H9 (cell line): ENCODE results near the gene UBAP1. TPM values are rescaled to one million over a fixed set of nuclear protein-coding genes. Genes with fewer than 3 reads are reported as not detected.

ENCODE experiments used
- DNase-seq: peaks from one replicate; pipeline ENCODE4 v3.0.0-alpha.2; 2017
- H2AFZ ChIP-seq: one replicate; pipeline ENCODE4 v1.6.1; 2013; ENCODE audit warnings: mild to moderate bottlenecking, low read length, control low read depth, moderate library complexity
- H2AK5ac ChIP-seq: 2 replicates; pipeline ENCODE4 v1.6.1; 2013; ENCODE audit warnings: low read length, control low read depth, mixed read lengths; ENCODE audit not compliant: insufficient read length
- H2BK120ac ChIP-seq: one replicate; pipeline ENCODE4 v1.6.1; 2013; ENCODE audit warnings: low read depth, mild to moderate bottlenecking, low read length, control low read depth, inconsistent platforms; ENCODE audit not compliant: poor library complexity, severe bottlenecking
- H2BK12ac ChIP-seq: 2 replicates; pipeline ENCODE4 v1.6.1; 2013; ENCODE audit warnings: low read length, control low read depth, mixed read lengths, low read depth; ENCODE audit not compliant: insufficient read length
- H2BK15ac ChIP-seq: 2 replicates; pipeline ENCODE4 v1.6.1; 2013; ENCODE audit warnings: low read depth, low read length, control low read depth
- H2BK20ac ChIP-seq: one replicate; pipeline ENCODE4 v1.6.1; 2013; ENCODE audit warnings: low read depth, mild to moderate bottlenecking, low read length, control low read depth, inconsistent platforms; ENCODE audit not compliant: poor library complexity, severe bottlenecking
- H2BK5ac ChIP-seq: 2 replicates; pipeline ENCODE4 v1.6.1; 2013; ENCODE audit warnings: low read length, control low read depth, mixed read lengths; ENCODE audit not compliant: insufficient read length
- H3K14ac ChIP-seq: 2 replicates; pipeline ENCODE4 v1.6.1; 2013; ENCODE audit warnings: low read length, control low read depth; ENCODE audit not compliant: insufficient read depth
- H3K18ac ChIP-seq: 2 replicates; pipeline ENCODE4 v1.6.1; 2013; ENCODE audit warnings: low read depth, mild to moderate bottlenecking, mixed read lengths, low read length, control low read depth; ENCODE audit not compliant: insufficient read length
- H3K23ac ChIP-seq: 2 replicates; pipeline ENCODE4 v1.6.1; 2013; ENCODE audit warnings: low read length, control low read depth, mixed read lengths, low read depth; ENCODE audit not compliant: insufficient read length
- H3K23me2 ChIP-seq: 2 replicates; pipeline ENCODE4 v1.6.1; 2013; ENCODE audit warnings: low read depth, mild to moderate bottlenecking, mixed read lengths, low read length, control low read depth; ENCODE audit not compliant: insufficient read length, poor library complexity, severe bottlenecking
- H3K27ac ChIP-seq: 2 replicates; pipeline ENCODE4 v1.5.1; 2013; ENCODE audit warnings: low read length, control low read depth, mixed read lengths, low read depth; ENCODE audit not compliant: insufficient read length
- H3K27me3 ChIP-seq: 2 replicates; pipeline ENCODE4 v1.6.1; 2013; ENCODE audit warnings: low read length, control low read depth, inconsistent platforms; ENCODE audit not compliant: insufficient read depth
- H3K4ac ChIP-seq: 2 replicates; pipeline ENCODE4 v1.6.1; 2013; ENCODE audit warnings: low read depth, mild to moderate bottlenecking, control low read depth, inconsistent platforms, low read length, moderate library complexity
- H3K4me1 ChIP-seq: 2 replicates; pipeline ENCODE4 v1.6.1; 2013; ENCODE audit warnings: low read length, control low read depth, inconsistent platforms; ENCODE audit not compliant: insufficient read depth
- H3K4me2 ChIP-seq: 2 replicates; pipeline ENCODE4 v1.6.1; 2013; ENCODE audit warnings: low read length, control low read depth, mixed read lengths; ENCODE audit not compliant: insufficient read length, insufficient read depth
- H3K56ac ChIP-seq: 2 replicates; pipeline ENCODE4 v1.6.1; 2013; ENCODE audit warnings: low read depth, mild to moderate bottlenecking, mixed read lengths, low read length, control low read depth; ENCODE audit not compliant: insufficient read length
- H3K79me1 ChIP-seq: 2 replicates; pipeline ENCODE4 v1.6.1; 2013; ENCODE audit warnings: low read depth, mild to moderate bottlenecking, moderate library complexity, low read length, control low read depth, inconsistent platforms; ENCODE audit not compliant: insufficient read depth, poor library complexity, severe bottlenecking
- H3K79me2 ChIP-seq: 2 replicates; pipeline ENCODE4 v1.6.1; 2013; ENCODE audit warnings: low read length, control low read depth, inconsistent platforms; ENCODE audit not compliant: insufficient read depth
- H3K9ac ChIP-seq: 2 replicates; pipeline ENCODE4 v1.6.1; 2013; ENCODE audit warnings: low read length, control low read depth, mixed read lengths; ENCODE audit not compliant: insufficient read length; ENCODE audit errors: extremely low read depth
- H3K9me3 ChIP-seq: one replicate; pipeline ENCODE4 v1.6.1; 2013; ENCODE audit warnings: low read depth, low read length, inconsistent platforms; ENCODE audit not compliant: control insufficient read depth
- H3T11ph ChIP-seq: one replicate; pipeline ENCODE4 v1.6.1; 2013; ENCODE audit warnings: mild to moderate bottlenecking, low read length, control low read depth, inconsistent platforms
- H4K20me1 ChIP-seq: one replicate; pipeline ENCODE4 v1.6.1; 2013; ENCODE audit not compliant: control insufficient read depth, insufficient read length, insufficient read depth
- H4K5ac ChIP-seq: 2 replicates; pipeline ENCODE4 v1.6.1; 2013; ENCODE audit warnings: low read depth, mild to moderate bottlenecking, mixed read lengths, low read length, control low read depth; ENCODE audit not compliant: insufficient read length
- H4K8ac ChIP-seq: replicated peaks from 2 replicates; pipeline ENCODE4 v1.6.1; 2013; ENCODE audit warnings: low read length, control low read depth, mixed read lengths, low read depth; ENCODE audit not compliant: insufficient read length
- H4K91ac ChIP-seq: 2 replicates; pipeline ENCODE4 v1.6.1; 2013; ENCODE audit warnings: low read depth, mild to moderate bottlenecking, moderate library complexity, mixed read lengths, low read length, control low read depth; ENCODE audit not compliant: insufficient read length
- H3K27ac Mint-ChIP-seq, 3 experiments: 2 replicates in 2 of 3; 3 replicates in 1 of 3; pipeline ENCODE4 v1.8.0; 2020 to 2021; ENCODE audit warnings: mixed read lengths in 3 of 3, mild to moderate bottlenecking in 1 of 3, moderate library complexity in 1 of 3
- H3K27me3 Mint-ChIP-seq: 2 replicates; pipeline ENCODE4 v1.8.0; 2021; ENCODE audit warnings: low read depth, mild to moderate bottlenecking, moderate library complexity, mixed read lengths
- H3K36me3 Mint-ChIP-seq, 3 experiments: 2 replicates in 2 of 3; 3 replicates in 1 of 3; pipeline ENCODE4 v1.8.0; 2020 to 2021; ENCODE audit warnings: low read depth in 3 of 3, mixed read lengths in 3 of 3; ENCODE audit not compliant: insufficient read depth in 1 of 3
- H3K4me1 Mint-ChIP-seq, 2 experiments: 2 replicates each; pipeline ENCODE4 v1.8.0; 2020; ENCODE audit warnings: mixed read lengths in 2 of 2
- H3K4me3 Mint-ChIP-seq, 2 experiments: 2 replicates in 1 of 2; 3 replicates in 1 of 2; pipeline ENCODE4 v1.8.0; 2020 to 2021; ENCODE audit warnings: mild to moderate bottlenecking in 2 of 2, mixed read lengths in 2 of 2, moderate library complexity in 1 of 2
- H3K9me3 Mint-ChIP-seq, 2 experiments: 2 replicates in 1 of 2; 3 replicates in 1 of 2; pipeline ENCODE4 v1.8.0; 2020; ENCODE audit warnings: mild to moderate bottlenecking in 2 of 2, mixed read lengths in 2 of 2, moderate library complexity in 1 of 2
- CTCF ChIP-seq: fragments of 200-600 bp; sonication (generic); conservative IDR thresholded peaks from 3 replicates; pipeline ENCODE4 v1.8.0; 2021; ENCODE audit warnings: antibody characterized with exemption, mild to moderate bottlenecking
- WGBS: extraction: QIAGEN DNeasy Blood & Tissue Kit; methylation state at CpG from one replicate; pipeline ENCODE4 v1.1.7; 2013; ENCODE audit warnings: missing lambda C conversion rate, low lambda C conversion rate, mixed read lengths; ENCODE audit not compliant: insufficient read length; ENCODE audit errors: extremely low coverage; 5-methylcytosine and 5-hydroxymethylcytosine counted together
- total RNA-seq: library from RNA; stranded (reverse); gene quantifications from 2 replicates; pipeline ENCODE4 v1.2.1, GENCODE V29; 2021

UBAP1 gene
- total RNA-seq, 1 experiment from 2014 or later: 32.6 TPM

- DNase-seq: no peak
- H3K79me2 ChIP-seq: no peaks in the 10 kb centered on the region
- no peak overlapping the region for H2BK12ac ChIP-seq
- H3K23ac ChIP-seq: no peak overlapping the region
- H3T11ph ChIP-seq: no peak overlapping the region
- H3K18ac ChIP-seq: no peak overlapping the region
- no peak for TF ChIP-seq CTCF
- no peak overlapping the region for H4K91ac ChIP-seq
- peaks cover 1% of the 10 kb centered on the region; the same call in 1 of the 2 replicates for H3K27me3 Mint-ChIP-seq
- H2BK20ac ChIP-seq: no peak overlapping the region
- H3K4me2 ChIP-seq: no peak overlapping the region
- no peaks in the 10 kb centered on the region for H3K23me2 ChIP-seq
- no peak overlapping the region for H3K27ac Mint-ChIP-seq
- H3K4me1 Mint-ChIP-seq: peaks cover 10 to 11% of the 10 kb centered on the region in 2 experiments
- no peak overlapping the region for H4K8ac ChIP-seq
- H3K9ac ChIP-seq: no peak overlapping the region
- no CpG with 5 or more reads among the region's 1 CpG for WGBS
- H2BK120ac ChIP-seq: no peak overlapping the region
- H3K4ac ChIP-seq: no peak overlapping the region
- H2BK5ac ChIP-seq: no peak overlapping the region
- H3K4me1 ChIP-seq: 0 out of 2 replicates have a peak, but pooled peaks cover 2% of the 10 kb centered on the region
- H2BK15ac ChIP-seq: no peak overlapping the region
- no peak overlapping the region for H2AK5ac ChIP-seq
- no peak overlapping the region for H4K5ac ChIP-seq
- H3K56ac ChIP-seq: no peak overlapping the region
- no peak overlapping the region for H3K14ac ChIP-seq
- no peaks in the 10 kb centered on the region for H3K27me3 ChIP-seq
- no peak overlapping the region for H2AFZ ChIP-seq
- H4K20me1 ChIP-seq: no peaks in the 10 kb centered on the region
- H3K4me3 Mint-ChIP-seq: no peak overlapping the region
- no peaks in the 10 kb centered on the region for H3K9me3 ChIP-seq
- no peaks in the 10 kb centered on the region for H3K79me1 ChIP-seq
- no peak overlapping the region for H3K27ac ChIP-seq
- H3K9me3 Mint-ChIP-seq: no peaks in the 10 kb centered on the region
- H3K36me3 Mint-ChIP-seq: no peaks in the 10 kb centered on the region
Measured at GRCh38 chr9:34154057-34154456, 24.8 kb upstream of the UBAP1 start.
